Trophoblast cell (in vitro differentiated cells and primary cell): ENCODE data around the gene SLCO2A1.

ENCODE experiments used
- DNase-seq, 2 donors: peaks; one replicate each; pipeline ENCODE4 v3.0.0-alpha.2; 2016
- H2AFZ ChIP-seq: 2 replicates; pipeline ENCODE4 v1.6.1; 2013; ENCODE audit warnings: low read length, moderate library complexity, mild to moderate bottlenecking; ENCODE audit not compliant: insufficient read depth, poor library complexity
- H2AK5ac ChIP-seq: 2 replicates; pipeline ENCODE4 v1.6.1; 2013; ENCODE audit warnings: mild to moderate bottlenecking, low read length
- H2BK120ac ChIP-seq: 2 replicates; pipeline ENCODE4 v1.6.1; 2013; ENCODE audit warnings: low read length, mild to moderate bottlenecking, moderate library complexity; ENCODE audit not compliant: insufficient read depth, poor library complexity
- H2BK12ac ChIP-seq: 2 replicates; pipeline ENCODE4 v1.6.1; 2013; ENCODE audit warnings: mild to moderate bottlenecking, low read length, moderate library complexity
- H2BK5ac ChIP-seq: 2 replicates; pipeline ENCODE4 v1.6.1; 2013; ENCODE audit warnings: low read length, low read depth, moderate library complexity, mild to moderate bottlenecking; ENCODE audit not compliant: poor library complexity
- H3K14ac ChIP-seq: 2 replicates; pipeline ENCODE4 v1.6.1; 2013; ENCODE audit warnings: mild to moderate bottlenecking, low read length
- H3K18ac ChIP-seq: 2 replicates; pipeline ENCODE4 v1.6.1; 2013; ENCODE audit warnings: mild to moderate bottlenecking, low read length
- H3K23ac ChIP-seq: 2 replicates; pipeline ENCODE4 v1.6.1; 2013; ENCODE audit warnings: low read length
- H3K27ac ChIP-seq: 2 replicates; pipeline ENCODE4 v1.5.1; 2013; ENCODE audit warnings: low read depth, mild to moderate bottlenecking, inconsistent platforms, low read length, moderate library complexity
- H3K27me3 ChIP-seq: 2 replicates; pipeline ENCODE4 v1.6.1; 2013; ENCODE audit warnings: inconsistent platforms, mild to moderate bottlenecking, low read length, moderate library complexity; ENCODE audit not compliant: insufficient read depth
- H3K36me3 ChIP-seq, 2 experiments: 1 replicate in 1 of 2; 2 replicates in 1 of 2; pipeline ENCODE4 v1.6.1; 2013; ENCODE audit warnings: low read length in 2 of 2, mild to moderate bottlenecking in 2 of 2, moderate library complexity in 1 of 2; ENCODE audit not compliant: insufficient read depth in 2 of 2, control insufficient read depth in 1 of 2
- H3K4ac ChIP-seq: 2 replicates; pipeline ENCODE4 v1.6.1; 2013; ENCODE audit warnings: low read depth, mild to moderate bottlenecking, low read length, moderate library complexity
- H3K4me1 ChIP-seq, 2 experiments: 1 replicate in 1 of 2; 2 replicates in 1 of 2; pipeline ENCODE4 v1.6.1; 2013; ENCODE audit warnings: low read length in 2 of 2, mild to moderate bottlenecking in 2 of 2, moderate library complexity in 1 of 2; ENCODE audit not compliant: insufficient read depth in 2 of 2, control insufficient read depth in 1 of 2
- H3K4me2 ChIP-seq: 2 replicates; pipeline ENCODE4 v1.6.1; 2013; ENCODE audit warnings: inconsistent platforms, mild to moderate bottlenecking, low read length, moderate library complexity
- H3K4me3 ChIP-seq: 2 replicates; pipeline ENCODE4 v1.5.1; 2013; ENCODE audit warnings: mild to moderate bottlenecking, low read depth, low read length, inconsistent platforms
- H3K79me1 ChIP-seq: one replicate; pipeline ENCODE4 v1.6.1; 2013; ENCODE audit warnings: low read length
- H3K79me2 ChIP-seq: 2 replicates; pipeline ENCODE4 v1.6.1; 2013; ENCODE audit warnings: low read length, mild to moderate bottlenecking; ENCODE audit not compliant: control insufficient read depth, insufficient read depth, poor library complexity
- H3K9ac ChIP-seq: 2 replicates; pipeline ENCODE4 v1.6.1; 2013; ENCODE audit warnings: mild to moderate bottlenecking, low read length
- H3K9me3 ChIP-seq: 2 replicates; pipeline ENCODE4 v1.6.1; 2013; ENCODE audit warnings: low read depth, mild to moderate bottlenecking, control low read depth, inconsistent platforms, low read length; ENCODE audit not compliant: insufficient read depth
- H4K12ac ChIP-seq: 2 replicates; pipeline ENCODE4 v1.6.1; 2013; ENCODE audit warnings: low read depth, mild to moderate bottlenecking, low read length, moderate library complexity
- H4K8ac ChIP-seq: 2 replicates; pipeline ENCODE4 v1.6.1; 2013; ENCODE audit warnings: low read depth, mild to moderate bottlenecking, low read length, moderate library complexity
- H4K91ac ChIP-seq: one replicate; pipeline ENCODE4 v1.6.1; 2013; ENCODE audit warnings: low read depth, mild to moderate bottlenecking, low read length, moderate library complexity
- WGBS: extraction: QIAGEN DNeasy Blood & Tissue Kit; methylation state at CpG from one replicate; pipeline ENCODE4 v1.1.7; 2013; ENCODE audit warnings: missing lambda C conversion rate; ENCODE audit not compliant: insufficient read length, insufficient coverage; ENCODE audit errors: extremely low coverage; 5-methylcytosine and 5-hydroxymethylcytosine counted together

SLCO2A1 gene

DNA sequence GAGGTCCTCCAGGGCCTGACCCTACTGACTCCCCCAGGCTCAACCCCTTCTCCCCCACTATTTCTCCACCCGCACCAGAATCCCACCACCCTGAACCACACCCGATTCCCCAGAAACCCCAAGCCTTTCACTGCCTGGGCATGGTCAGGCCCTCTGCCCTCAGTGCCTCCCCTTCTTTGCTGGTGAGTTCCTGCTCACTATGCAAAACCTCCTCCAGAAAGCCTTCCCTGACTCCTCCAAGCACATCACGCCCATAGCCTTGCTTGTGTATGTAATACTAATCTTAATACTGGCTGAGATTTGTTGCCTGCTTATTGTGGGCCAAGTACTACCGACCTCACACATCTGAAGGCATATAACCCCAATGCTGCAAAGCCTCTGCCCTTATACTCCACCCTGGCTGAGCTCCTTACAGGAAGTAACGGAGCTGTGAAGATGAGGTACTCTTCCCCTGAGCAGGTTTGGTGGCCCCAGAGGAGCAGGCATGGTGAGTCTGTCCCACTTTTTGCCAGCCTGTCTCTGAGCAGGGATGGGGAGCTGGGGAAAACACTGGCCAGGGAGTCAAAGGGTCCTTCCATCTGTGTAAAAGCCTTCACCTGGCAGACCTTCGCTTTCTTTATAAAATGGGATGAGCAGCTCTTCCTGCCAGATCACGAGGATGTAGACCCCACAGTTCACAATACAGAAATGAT lies 143.5 kb downstream of the SLCO2A1 start:
- Histone ChIP-seq H2AFZ (no peak overlapping the region), H4K12ac (no peak overlapping the region), H3K23ac (no peak overlapping the region), H3K4me3 (no peak overlapping the region), H3K27me3 (no peaks in the 10 kb centered on the region), H3K4me1 (peaks cover 5 to 8% of the 10 kb centered on the region in 2 experiments), H2BK120ac (no peak overlapping the region), H2BK5ac (no peak overlapping the region), H3K79me1 (no peaks in the 10 kb centered on the region), H4K91ac (no peak overlapping the region), H2AK5ac (no peak overlapping the region), H3K4ac (no peak overlapping the region), H2BK12ac (no peak overlapping the region), H3K4me2 (no peak overlapping the region), H3K18ac (no peak overlapping the region), H3K79me2 (no peaks in the 10 kb centered on the region), H3K27ac (no peak overlapping the region), H3K14ac (no peak overlapping the region), H3K9me3 (peaks cover 1% of the 10 kb centered on the region), H4K8ac (no peak overlapping the region), H3K9ac (no peak overlapping the region), H3K36me3 (no peaks in the 10 kb centered on the region)
- no CpG with 5 or more reads among the region's 7 CpGs for WGBS
- DNase-seq = no peak

DNA sequence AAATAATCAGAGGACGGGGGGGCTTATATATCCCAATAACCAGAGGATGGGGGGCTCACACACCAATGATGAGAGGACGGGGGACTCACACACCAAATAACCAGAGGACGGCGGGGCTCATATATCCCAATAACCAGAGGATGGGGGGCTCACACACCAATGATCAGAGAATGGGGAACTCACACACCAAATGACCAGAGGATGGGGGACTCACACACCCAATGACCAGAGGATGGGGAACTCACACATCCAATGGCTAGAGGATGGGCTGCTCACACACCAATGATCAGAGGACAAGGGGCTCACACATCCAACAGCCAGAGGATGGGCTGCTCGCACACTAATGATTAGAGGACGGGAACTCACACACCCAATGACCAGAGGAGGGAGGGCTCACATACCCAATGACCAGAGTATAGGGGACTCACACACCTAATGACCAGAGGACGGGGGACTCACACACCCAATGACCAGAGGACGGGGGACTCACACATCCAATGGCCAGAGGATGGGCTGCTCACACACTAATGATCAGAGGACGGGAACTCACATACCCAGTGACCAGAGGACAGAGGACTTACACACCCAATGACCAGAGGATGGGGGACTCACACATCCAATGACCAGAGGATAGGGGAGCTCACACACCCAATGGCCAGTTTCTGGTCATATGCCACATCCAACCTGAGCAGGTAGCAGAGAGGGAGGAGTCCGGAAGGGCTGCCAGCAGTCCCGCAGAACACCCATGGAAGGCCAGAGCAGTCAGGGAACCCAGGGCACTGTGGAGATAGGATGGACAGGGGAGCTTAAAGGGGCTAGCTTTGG lies 144.6 kb downstream of the SLCO2A1 start:
- no peak overlapping the region for H3K4me2 ChIP-seq
- no peak overlapping the region for H2BK12ac ChIP-seq
- H3K9ac ChIP-seq = no peak overlapping the region
- H3K27ac ChIP-seq = no peak overlapping the region
- H3K4me1 ChIP-seq = peaks cover 5 to 8% of the 10 kb centered on the region in 2 experiments
- H4K12ac ChIP-seq = no peak overlapping the region
- no peak overlapping the region for H2AFZ ChIP-seq
- WGBS = no CpG with 5 or more reads among the region's 11 CpGs
- H3K36me3 ChIP-seq = no peaks in the 10 kb centered on the region
- H2BK120ac ChIP-seq = no peak overlapping the region
- DNase-seq = no peak
- H3K14ac ChIP-seq = no peak overlapping the region
- peaks cover 6% of the 10 kb centered on the region for H3K9me3 ChIP-seq
- H3K79me1 ChIP-seq = no peaks in the 10 kb centered on the region
- H2AK5ac ChIP-seq = no peak overlapping the region
- H3K27me3 ChIP-seq = no peaks in the 10 kb centered on the region
- H3K4ac ChIP-seq = no peak overlapping the region
- no peak overlapping the region for H3K4me3 ChIP-seq
- H3K79me2 ChIP-seq = no peaks in the 10 kb centered on the region
- H2BK5ac ChIP-seq = no peak overlapping the region
- H4K91ac ChIP-seq = no peak overlapping the region
- H3K23ac ChIP-seq = no peak overlapping the region
- H3K18ac ChIP-seq = no peak overlapping the region
- no peak overlapping the region for H4K8ac ChIP-seq

DNA sequence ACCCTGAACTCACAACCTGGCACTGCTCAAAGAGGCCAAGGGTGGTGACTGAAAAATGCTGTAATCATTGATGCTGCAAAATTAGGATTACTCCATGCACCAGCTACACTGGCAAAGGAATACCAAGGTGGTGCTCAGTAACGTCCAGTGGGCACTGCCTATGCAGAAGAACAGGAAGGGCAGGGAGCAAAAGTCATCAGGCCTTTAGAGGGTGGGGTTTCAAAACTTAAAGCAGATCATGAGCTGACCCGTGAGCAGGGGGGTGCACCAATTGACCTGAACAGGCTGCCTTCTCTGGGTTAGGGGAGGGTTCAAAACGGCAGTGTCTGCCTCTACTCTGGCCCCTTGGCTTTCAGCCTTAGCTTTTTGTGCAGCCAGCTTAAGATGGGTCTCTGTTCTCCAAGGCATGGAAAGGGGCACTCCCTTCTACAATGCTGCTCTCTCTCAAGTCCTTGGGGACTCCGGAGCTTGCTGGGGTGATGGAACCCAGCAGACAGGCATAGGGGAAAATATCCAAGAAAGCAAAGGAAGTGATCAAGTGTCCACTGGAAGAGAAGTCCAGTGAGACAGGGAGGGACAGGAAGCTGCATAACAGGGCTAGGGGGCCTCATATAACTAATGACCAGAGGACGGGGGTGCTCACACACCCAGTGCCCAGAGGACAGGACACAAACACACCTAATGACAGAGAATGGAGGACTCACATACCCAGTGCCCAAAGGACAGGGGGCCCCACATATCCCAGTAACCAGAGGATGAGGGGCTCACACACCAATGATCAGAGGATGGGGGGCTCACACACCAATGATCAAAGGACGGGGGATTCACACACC lies 145.5 kb downstream of the SLCO2A1 start:
- Histone ChIP-seq H4K91ac (no peak overlapping the region), H2BK12ac (no peak overlapping the region), H3K4me2 (no peak overlapping the region), H2BK5ac (no peak overlapping the region), H3K4me1 (peaks cover 5 to 8% of the 10 kb centered on the region in 2 experiments), H4K12ac (no peak overlapping the region), H2AFZ (no peak overlapping the region), H3K27me3 (no peaks in the 10 kb centered on the region), H3K4ac (no peak overlapping the region), H2AK5ac (no peak overlapping the region), H3K9me3 (peaks cover 6% of the 10 kb centered on the region), H3K18ac (no peak overlapping the region), H3K9ac (no peak overlapping the region), H3K27ac (no peak overlapping the region), H2BK120ac (no peak overlapping the region), H4K8ac (no peak overlapping the region), H3K79me2 (no peaks in the 10 kb centered on the region), H3K23ac (no peak overlapping the region), H3K14ac (no peak overlapping the region), H3K4me3 (no peak overlapping the region), H3K79me1 (no peaks in the 10 kb centered on the region), H3K36me3 (no peaks in the 10 kb centered on the region)
- WGBS = no CpG with 5 or more reads among the region's 6 CpGs
- DNase-seq = no peak

DNA sequence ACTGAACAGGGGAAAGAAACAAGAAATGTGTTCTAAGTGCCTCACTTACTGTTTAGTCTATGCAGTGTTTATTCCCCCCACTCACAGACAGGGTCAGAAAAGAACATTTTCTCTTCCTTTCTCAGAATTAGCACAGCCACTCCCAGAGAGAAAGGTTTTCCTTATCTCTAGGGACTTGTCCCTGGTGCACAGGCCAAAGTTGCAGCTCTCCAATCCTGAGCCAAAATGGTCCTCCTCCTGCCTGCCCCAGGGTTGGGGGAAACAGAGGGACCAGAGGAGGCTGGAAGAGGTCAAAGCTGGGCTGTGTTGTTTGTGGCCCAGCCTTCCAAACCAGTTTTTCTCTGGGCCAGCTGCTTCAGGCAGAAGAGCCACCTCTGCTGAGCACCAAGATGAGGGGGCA lies 146.1 kb downstream of the SLCO2A1 start:
- H3K9me3 ChIP-seq = peaks cover 4% of the 10 kb centered on the region
- no peak overlapping the region for H3K27ac ChIP-seq
- H4K91ac ChIP-seq = no peak overlapping the region
- H2BK5ac ChIP-seq = no peak overlapping the region
- no peak overlapping the region for H3K14ac ChIP-seq
- no peak overlapping the region for H3K23ac ChIP-seq
- H3K79me1 ChIP-seq = no peaks in the 10 kb centered on the region
- H2AFZ ChIP-seq = no peak overlapping the region
- H4K8ac ChIP-seq = no peak overlapping the region
- DNase-seq = no peak
- no peak overlapping the region for H3K4me3 ChIP-seq
- no peak overlapping the region for H3K9ac ChIP-seq
- H3K18ac ChIP-seq = no peak overlapping the region
- no peak overlapping the region for H2BK12ac ChIP-seq
- no peaks in the 10 kb centered on the region for H3K36me3 ChIP-seq
- no peak overlapping the region for H4K12ac ChIP-seq
- no peaks in the 10 kb centered on the region for H3K79me2 ChIP-seq
- H3K27me3 ChIP-seq = no peaks in the 10 kb centered on the region
- H2BK120ac ChIP-seq = no peak overlapping the region
- no peak overlapping the region for H2AK5ac ChIP-seq
- H3K4ac ChIP-seq = no peak overlapping the region
- no peak overlapping the region for H3K4me2 ChIP-seq
- H3K4me1 ChIP-seq = peaks cover 5 to 8% of the 10 kb centered on the region in 2 experiments
